Kidney (tissue), 14 donors: ENCODE data around the gene KIRREL3. TPM values are rescaled to one million over a fixed set of nuclear protein-coding genes. Genes with fewer than 3 reads are reported as not detected.

Experiments
- DNase-seq, 5 donors: peaks; one replicate each; pipeline ENCODE4 v3.0.0-alpha.2; 2013 to 2020
- FAIRE-seq: peaks from 2 replicates; lab custom pipeline; 2012; peaks lifted over from hg19 to GRCh38; lab: Jason Lieb, UNC
- H3K27ac ChIP-seq, 2 donors: one replicate each; pipeline ENCODE4 v1.7.0; 2013; ENCODE audit warnings: low read depth in 2 of 2, low read length in 2 of 2, inconsistent platforms in 1 of 2
- H3K27me3 ChIP-seq: one replicate; pipeline ENCODE4 v1.7.1; 2013; ENCODE audit warnings: low read length, inconsistent platforms; ENCODE audit not compliant: control insufficient read depth, insufficient read depth
- H3K36me3 ChIP-seq, 3 donors: one replicate each; pipeline versions ENCODE4 v1.7.0 to v1.7.1; 2013; ENCODE audit warnings: low read length in 3 of 3, control low read depth in 1 of 3, inconsistent platforms in 1 of 3; ENCODE audit not compliant: insufficient read depth in 3 of 3, control insufficient read depth in 2 of 3
- H3K4me1 ChIP-seq, 3 donors: one replicate each; pipeline versions ENCODE4 v1.7.0 to v1.7.1; 2013; ENCODE audit warnings: low read length in 3 of 3, inconsistent platforms in 1 of 3, low read depth in 1 of 3; ENCODE audit not compliant: control insufficient read depth in 2 of 3, insufficient read depth in 2 of 3
- H3K4me3 ChIP-seq, 3 donors: one replicate each; pipeline versions ENCODE4 v1.7.0 to v1.8.1; 2013; ENCODE audit warnings: low read length in 3 of 3, control low read depth in 1 of 3, inconsistent platforms in 1 of 3
- H3K9ac ChIP-seq, 3 donors: one replicate each; pipeline versions ENCODE4 v1.7.0 to v1.7.1; 2013; ENCODE audit warnings: low read length in 3 of 3, control low read depth in 1 of 3, inconsistent platforms in 1 of 3
- H3K9me3 ChIP-seq, 3 donors: one replicate each; pipeline versions ENCODE4 v1.7.0 to v1.7.1; 2013; ENCODE audit warnings: low read length in 3 of 3, control low read depth in 1 of 3, inconsistent platforms in 1 of 3; ENCODE audit not compliant: control insufficient read depth in 2 of 3, insufficient read depth in 1 of 3
- intact Hi-C: fragments of 100-400 bp; cut with DNase I; formaldehyde crosslinking; loops from one replicate; pipeline ENCODE4 v1.11.1; 2022
- polyA plus RNA-seq: library from polyadenylated mRNA; stranded (reverse); fragments of 350-450 nt; fragmentation: Illumina TruSeq; extraction: RNeasy Lipid Tissue Mini Kit (QIAGEN cat#74804); gene quantifications from one replicate; pipeline ENCODE4 v1.2.3, GENCODE V29; 2014; ENCODE audit warnings: low read depth, low replicate concordance; ENCODE audit not compliant: insufficient read depth
- total RNA-seq: library from RNA; stranded (reverse); fragmentation: NEBNext Ultra II Directional; extraction: Animal tissue kit (Norgen Biotek cat#: 25700); gene quantifications from one replicate; pipeline ENCODE4 v1.2.1, GENCODE V29; 2021
- TF ChIP-seq, protein P1 (sequence below): IDR thresholded peaks from 3 replicates; pipeline ENCODE4 v1.5.1; 2012; ENCODE audit warnings: mild to moderate bottlenecking, moderate library complexity, borderline replicate concordance; ENCODE audit not compliant: insufficient read depth; ENCODE audit errors: extremely low read depth
- donor health status: control.
- donor health status: control.
- donor health status: control.
- donor health status: control.
- donor health status: control.
- donor health status: DM: yes; HTN: yes; CAD: no.
- donor health status: Normal renal cell carcinoma (clear cell type).

The KIRREL3 gene
- total and polyA plus RNA-seq, 2 donors from 2014 or later = 0.19 to 0.22 TPM

GRCh38 chr11:126829716-126830115, 170.9 kb downstream of the KIRREL3 start:
- Histone ChIP-seq H3K27me3 (no peaks in the 10 kb centered on the region), H3K36me3 (no peaks in the 10 kb centered on the region), H3K9ac (no peak overlapping the region), H3K27ac (no peak overlapping the region), H3K9me3 (no peaks in the 10 kb centered on the region), H3K4me3 (no peak overlapping the region), H3K4me1 (peaks cover 0 to 3% (median 0%) of the 10 kb centered on the region in 3 donors)
- TF ChIP-seq, protein P1, sequence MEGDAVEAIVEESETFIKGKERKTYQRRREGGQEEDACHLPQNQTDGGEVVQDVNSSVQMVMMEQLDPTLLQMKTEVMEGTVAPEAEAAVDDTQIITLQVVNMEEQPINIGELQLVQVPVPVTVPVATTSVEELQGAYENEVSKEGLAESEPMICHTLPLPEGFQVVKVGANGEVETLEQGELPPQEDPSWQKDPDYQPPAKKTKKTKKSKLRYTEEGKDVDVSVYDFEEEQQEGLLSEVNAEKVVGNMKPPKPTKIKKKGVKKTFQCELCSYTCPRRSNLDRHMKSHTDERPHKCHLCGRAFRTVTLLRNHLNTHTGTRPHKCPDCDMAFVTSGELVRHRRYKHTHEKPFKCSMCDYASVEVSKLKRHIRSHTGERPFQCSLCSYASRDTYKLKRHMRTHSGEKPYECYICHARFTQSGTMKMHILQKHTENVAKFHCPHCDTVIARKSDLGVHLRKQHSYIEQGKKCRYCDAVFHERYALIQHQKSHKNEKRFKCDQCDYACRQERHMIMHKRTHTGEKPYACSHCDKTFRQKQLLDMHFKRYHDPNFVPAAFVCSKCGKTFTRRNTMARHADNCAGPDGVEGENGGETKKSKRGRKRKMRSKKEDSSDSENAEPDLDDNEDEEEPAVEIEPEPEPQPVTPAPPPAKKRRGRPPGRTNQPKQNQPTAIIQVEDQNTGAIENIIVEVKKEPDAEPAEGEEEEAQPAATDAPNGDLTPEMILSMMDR = no peak
- intact Hi-C loops = no loop called here
- DNase-seq (no peak), FAIRE-seq (no peak)

DNA sequence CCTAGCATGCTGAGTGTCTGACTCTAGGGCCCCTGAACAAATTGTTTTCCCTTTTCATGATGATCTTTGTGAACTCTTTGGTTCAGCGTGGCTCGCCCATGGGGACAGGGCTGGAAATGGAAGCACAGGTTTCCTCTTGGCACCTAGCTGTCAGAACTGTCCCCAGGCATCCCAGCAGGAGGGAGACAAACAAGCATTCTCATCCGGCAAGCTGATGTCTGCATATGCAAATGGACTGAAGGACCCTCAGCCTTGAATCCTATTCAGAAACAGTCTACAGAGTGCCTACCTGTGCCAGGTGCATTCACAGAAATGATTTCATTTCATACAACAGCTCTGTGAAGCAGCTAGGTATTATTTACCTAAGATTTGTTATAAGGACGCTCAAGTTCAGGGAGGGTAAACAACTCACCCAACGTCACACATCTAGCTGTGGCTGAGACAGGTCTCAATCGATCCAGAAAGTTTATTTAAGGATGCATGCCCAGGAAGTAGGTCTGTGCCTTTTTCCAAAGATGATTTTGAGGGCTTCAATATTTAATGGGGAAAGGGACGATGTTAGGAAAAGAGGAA, 176.4 kb downstream of the KIRREL3 start:
- no peaks in the 10 kb centered on the region for H3K4me1 ChIP-seq
- FAIRE-seq = no peak
- H3K9me3 ChIP-seq = peaks cover 0 to 4% (median 0%) of the 10 kb centered on the region in 3 donors
- no peak overlapping the region for H3K9ac ChIP-seq
- no peaks in the 10 kb centered on the region for H3K27me3 ChIP-seq
- intact Hi-C loops = no loop called here
- no peak overlapping the region for H3K27ac ChIP-seq
- H3K36me3 ChIP-seq = no peaks in the 10 kb centered on the region
- no peak for DNase-seq
- H3K4me3 ChIP-seq = no peak overlapping the region
- TF ChIP-seq, protein P1 = no peak

DNA sequence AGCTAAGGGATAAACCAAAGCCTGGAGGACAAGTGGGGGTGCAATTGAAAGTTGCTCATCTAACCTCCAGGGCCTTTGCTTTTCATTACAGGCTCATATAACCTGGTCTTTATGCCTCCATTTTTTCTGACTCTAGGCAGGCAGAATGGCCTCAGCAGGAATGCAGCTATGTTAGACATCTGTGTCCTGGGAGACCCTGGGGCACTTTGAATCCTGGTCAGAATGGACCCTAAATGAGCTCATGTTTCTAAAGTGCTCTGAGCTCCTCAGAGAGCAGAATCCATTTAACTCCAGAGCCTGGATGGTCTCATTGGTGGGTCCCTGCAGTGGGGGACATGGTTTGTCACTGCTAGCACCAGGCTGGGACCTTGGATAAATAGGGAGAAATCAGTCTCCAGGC, 177.3 kb downstream of the KIRREL3 start:
- Histone ChIP-seq H3K27me3 (no peaks in the 10 kb centered on the region), H3K4me3 (no peak overlapping the region), H3K9ac (no peak overlapping the region), H3K4me1 (no peaks in the 10 kb centered on the region), H3K9me3 (peaks cover 0 to 4% (median 0%) of the 10 kb centered on the region in 3 donors), H3K27ac (no peak overlapping the region), H3K36me3 (no peaks in the 10 kb centered on the region)
- intact Hi-C loops = no loop called here
- DNase-seq (no peak), FAIRE-seq (no peak)
- TF ChIP-seq, protein P1 = no peak

DNA sequence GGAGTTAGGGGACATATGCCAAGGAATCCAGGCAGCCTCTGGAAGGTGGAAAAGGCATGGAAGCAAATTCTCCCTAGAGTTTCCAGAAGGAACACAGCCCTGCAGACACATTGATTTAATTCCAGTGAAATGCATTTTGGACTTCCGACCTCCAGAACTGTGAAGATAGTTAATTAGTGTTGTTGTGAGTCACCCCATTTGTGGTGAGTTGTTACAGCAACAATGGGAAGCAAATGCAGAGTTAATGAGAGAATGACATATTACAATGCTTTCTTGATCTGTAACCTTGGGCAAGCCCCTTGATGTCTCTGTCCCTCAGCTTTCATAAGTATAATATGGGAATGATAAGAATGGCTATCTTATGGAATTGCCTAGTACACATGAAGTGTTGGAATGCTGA, 178.7 kb downstream of the KIRREL3 start:
- H3K4me3 ChIP-seq = no peak overlapping the region
- H3K27ac ChIP-seq = no peak overlapping the region
- peaks cover 0 to 4% (median 0%) of the 10 kb centered on the region in 3 donors for H3K9me3 ChIP-seq
- TF ChIP-seq, protein P1 = no peak
- H3K4me1 ChIP-seq = no peaks in the 10 kb centered on the region
- H3K36me3 ChIP-seq = no peaks in the 10 kb centered on the region
- no peak overlapping the region for H3K9ac ChIP-seq
- H3K27me3 ChIP-seq = no peaks in the 10 kb centered on the region
- intact Hi-C loops = no loop called here
- DNase-seq = no peak
- no peak for FAIRE-seq
